Sigmoid colon (tissue), 7 donors: ENCODE measurements around the gene PTGIS. TPM values are rescaled to one million over a fixed set of nuclear protein-coding genes. Genes with fewer than 3 reads are reported as not detected.

Source experiments
- DNase-seq: peaks from one replicate; pipeline ENCODE4 v3.0.0-alpha.2; 2019
- H3K27ac ChIP-seq, 4 donors: fragments of 200-600 bp; sonication (generic); one replicate each; pipeline ENCODE4 v1.5.1; 2016 to 2019; ENCODE audit warnings: mild to moderate bottlenecking in 1 of 4
- H3K27me3 ChIP-seq, 3 donors: fragments of 200-600 bp; sonication (generic); one replicate each; pipeline ENCODE4 v1.5.1; 2019; ENCODE audit warnings: mild to moderate bottlenecking in 1 of 3
- H3K36me3 ChIP-seq, 4 donors: fragments of 200-600 bp; sonication (generic); one replicate each; pipeline ENCODE4 v1.5.1; 2016 to 2019
- H3K4me1 ChIP-seq, 4 donors: fragments of 200-600 bp; sonication (generic); one replicate each; pipeline ENCODE4 v1.5.1; 2017 to 2019
- H3K4me3 ChIP-seq, 4 donors: fragments of 200-600 bp; sonication (generic); one replicate each; pipeline ENCODE4 v1.5.1; 2017 to 2019; ENCODE audit warnings: mild to moderate bottlenecking in 2 of 4, moderate library complexity in 1 of 4
- H3K9me3 ChIP-seq, 4 donors: fragments of 200-600 bp in 3 of 4; sonication (generic) in 3 of 4; one replicate each; pipeline versions ENCODE4 v1.5.1 to v1.6.1; 2013 to 2019
- CTCF ChIP-seq, 4 experiments: fragments of 450-650 bp in 3 of 4; fragments of 200-600 bp in 1 of 4; IDR thresholded peaks; one replicate each; pipeline ENCODE4 v1.5.1; 2016 to 2019; ENCODE audit warnings: antibody characterized with exemption in 4 of 4, mild to moderate bottlenecking in 3 of 4, moderate library complexity in 2 of 4
- EP300 ChIP-seq, 4 donors: sonication (generic); formaldehyde crosslinking; IDR thresholded peaks; one replicate each; pipeline ENCODE4 v1.6.1; 2017; ENCODE audit warnings: antibody characterized with exemption in 4 of 4
- POLR2A ChIP-seq, 2 donors: fragments of 450-650 bp; IDR thresholded peaks; one replicate each; pipeline ENCODE4 v1.6.1; 2016; ENCODE audit warnings: antibody characterized with exemption in 2 of 2, mild to moderate bottlenecking in 2 of 2, moderate library complexity in 2 of 2
- POLR2AphosphoS5 ChIP-seq, 4 donors: sonication (generic); formaldehyde crosslinking; IDR thresholded peaks; one replicate each; pipeline ENCODE4 v1.6.1; 2017; ENCODE audit warnings: antibody characterized with exemption in 4 of 4
- WGBS, 2 donors: extraction: QIAGEN DNeasy Blood & Tissue Kit; methylation state at CpG; one replicate each; pipeline ENCODE4 v1.1.7; 2013; 5-methylcytosine and 5-hydroxymethylcytosine counted together
- intact Hi-C: fragments of 100-400 bp; cut with DNase I; formaldehyde crosslinking; loops from one replicate; pipeline ENCODE4 v1.15.1; 2023
- polyA plus RNA-seq, 3 donors: library from polyadenylated mRNA; stranded (reverse); fragments of 200-250 nt; gene quantifications; one replicate each; pipeline ENCODE4 v1.2.3, GENCODE V29; 2013
- total RNA-seq, 4 donors: library from RNA; depleted of rRNA; stranded (reverse); fragments of >200 nt; gene quantifications; one replicate each; pipeline ENCODE4 v1.1.0, GENCODE V29; 2016
- donor health status: healthy with polysubstance abuse.
- donor health status: Bipolar disorder and iron deficiency.
- donor health status: healthy.

The PTGIS gene
- total and polyA plus RNA-seq, 7 donors = 0.46 to 241 (median 55.3) TPM

GRCh38 chr20:49460916-49461315 is 107.0 kb downstream of the PTGIS start:
- H3K27me3 ChIP-seq = no peaks in the 10 kb centered on the region
- H3K36me3 ChIP-seq = no peaks in the 10 kb centered on the region
- DNase-seq = no peak
- intact Hi-C loops = no loop called here
- no peaks in the 10 kb centered on the region for H3K9me3 ChIP-seq
- H3K27ac ChIP-seq = peak overlapping the region; percentile 16 to 62 (median 49)
- peak in 1 of 4 donors; percentile 21 for TF ChIP-seq POLR2AphosphoS5 (IDR thresholded peaks at IDR 0.05)
- TF ChIP-seq CTCF (IDR thresholded peaks at IDR 0.05) = no peak
- WGBS, 2 donors = 40 to 82% methylated on average over 5 of the region's 5 CpGs
- H3K4me3 ChIP-seq = no peak overlapping the region
- H3K4me1 ChIP-seq = peaks cover 0 to 22% (median 11%) of the 10 kb centered on the region in 4 donors

GRCh38 chr20:49460131-49460530 is 107.8 kb downstream of the PTGIS start:
- H3K4me1 ChIP-seq = peaks cover 0 to 22% (median 11%) of the 10 kb centered on the region in 4 donors
- no peak overlapping the region for H3K4me3 ChIP-seq
- DNase-seq = no peak
- intact Hi-C loops = no loop called here
- H3K27me3 ChIP-seq = no peaks in the 10 kb centered on the region
- H3K36me3 ChIP-seq = no peaks in the 10 kb centered on the region
- no peak for TF ChIP-seq POLR2A (IDR thresholded peaks at IDR 0.05)
- TF ChIP-seq CTCF (IDR thresholded peaks at IDR 0.05) = no peak
- no peak for TF ChIP-seq EP300 (IDR thresholded peaks at IDR 0.05)
- no peak for TF ChIP-seq POLR2AphosphoS5 (IDR thresholded peaks at IDR 0.05)
- no peaks in the 10 kb centered on the region for H3K9me3 ChIP-seq
- H3K27ac ChIP-seq = peak overlapping the region in 3 of 4 donors; percentile 9 to 52 (median 46)
- WGBS, 2 donors = 78 to 87% methylated on average over 6 of the region's 6 CpGs

- no peak for TF ChIP-seq POLR2AphosphoS5 (IDR thresholded peaks at IDR 0.05)
- no peak for TF ChIP-seq POLR2A (IDR thresholded peaks at IDR 0.05)
- TF ChIP-seq EP300 (IDR thresholded peaks at IDR 0.05) = no peak
- TF ChIP-seq CTCF (IDR thresholded peaks at IDR 0.05) = no peak
- Histone ChIP-seq H3K9me3 (no peaks in the 10 kb centered on the region), H3K4me1 (peaks cover 0 to 22% (median 11%) of the 10 kb centered on the region in 4 donors), H3K4me3 (no peak overlapping the region), H3K36me3 (no peaks in the 10 kb centered on the region), H3K27ac (peak overlapping the region in 1 of 4 donors; percentile 9), H3K27me3 (no peaks in the 10 kb centered on the region)
- 75 to 78% methylated on average over 6 of the region's 6 CpGs for WGBS, 2 donors
- intact Hi-C loops = no loop called here
- DNase-seq = no peak
These were observed 108.3 kb downstream of the PTGIS start for GRCh38 chr20:49459684-49460083.

GRCh38 chr20:49457444-49457843 is 110.5 kb downstream of the PTGIS start:
- Histone ChIP-seq H3K9me3 (no peaks in the 10 kb centered on the region), H3K4me1 (peaks cover 0 to 20% (median 12%) of the 10 kb centered on the region in 4 donors), H3K27ac (no peak overlapping the region), H3K4me3 (no peak overlapping the region), H3K36me3 (no peaks in the 10 kb centered on the region), H3K27me3 (no peaks in the 10 kb centered on the region)
- no peak for DNase-seq
- TF ChIP-seq POLR2AphosphoS5 (IDR thresholded peaks at IDR 0.05) = no peak
- no peak for TF ChIP-seq EP300 (IDR thresholded peaks at IDR 0.05)
- TF ChIP-seq POLR2A (IDR thresholded peaks at IDR 0.05) = no peak
- TF ChIP-seq CTCF (IDR thresholded peaks at IDR 0.05) = no peak
- intact Hi-C loops = no loop called here
- WGBS, 2 donors = 32 to 39% methylated on average over 1 of the region's 1 CpG

- no peaks in the 10 kb centered on the region for H3K27me3 ChIP-seq
- no peaks in the 10 kb centered on the region for H3K36me3 ChIP-seq
- no peak for DNase-seq
- H3K4me1 ChIP-seq = peaks cover 0 to 25% (median 20%) of the 10 kb centered on the region in 4 donors
- H3K27ac ChIP-seq = no peak overlapping the region
- intact Hi-C loops = no loop called here
- no peak overlapping the region for H3K4me3 ChIP-seq
- no peaks in the 10 kb centered on the region for H3K9me3 ChIP-seq
- TF ChIP-seq POLR2A (IDR thresholded peaks at IDR 0.05) = no peak
- no peak for TF ChIP-seq CTCF (IDR thresholded peaks at IDR 0.05)
- no peak for TF ChIP-seq POLR2AphosphoS5 (IDR thresholded peaks at IDR 0.05)
- TF ChIP-seq EP300 (IDR thresholded peaks at IDR 0.05) = no peak
- WGBS, 2 donors = 84 to 90% methylated on average over 6 of the region's 6 CpGs
These were observed 111.3 kb downstream of the PTGIS start for GRCh38 chr20:49456646-49457045.
